T-helper 1 cell treated with Interleukin-12 subunit alpha and Interleukin-12 subunit beta and Interleukin-4 antibody, amounts not matched to agents 30 ng/mL and 1 ng/mL, for 36 hours (primary cell): ENCODE measurements around the gene RAD21L1. TPM values are rescaled to one million over a fixed set of nuclear protein-coding genes. Genes with fewer than 3 reads are reported as not detected.
"Not testable (repeated sequence)": the region's sequence is repeated elsewhere in the genome, so short reads cannot be mapped to it uniquely, and the experiment has no call there.

ENCODE experiments used
- intact Hi-C: fragments of 100-400 bp; cut with micrococcal nuclease; formaldehyde crosslinking; loops from one replicate; pipeline ENCODE4 v1.15.1; 2024
- total RNA-seq: library from RNA; stranded (reverse); gene quantifications from 2 replicates; pipeline ENCODE4 v1.2.3, GENCODE V29; 2022

Gene RAD21L1
- total RNA-seq, 1 donor from 2014 or later: not detected

DNA sequence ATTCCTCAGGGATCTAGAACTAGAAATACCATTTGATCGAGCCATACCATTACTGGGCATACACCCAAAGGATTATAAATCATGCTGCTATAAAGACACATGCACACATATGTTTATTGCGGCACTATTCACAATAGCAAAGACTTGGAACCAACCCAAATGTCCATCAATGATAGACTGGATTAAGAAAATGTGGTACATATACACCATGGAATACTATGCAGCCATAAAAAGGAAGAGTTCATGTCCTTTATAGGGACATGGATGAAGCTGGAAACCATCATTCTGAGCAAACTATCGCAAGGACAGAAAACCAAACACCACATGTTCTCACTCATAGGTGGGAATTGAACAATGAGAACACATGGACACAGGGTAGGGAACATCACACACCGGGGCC is 3.1 kb upstream of the RAD21L1 start:
- intact Hi-C loops: not testable (repeated sequence)

DNA sequence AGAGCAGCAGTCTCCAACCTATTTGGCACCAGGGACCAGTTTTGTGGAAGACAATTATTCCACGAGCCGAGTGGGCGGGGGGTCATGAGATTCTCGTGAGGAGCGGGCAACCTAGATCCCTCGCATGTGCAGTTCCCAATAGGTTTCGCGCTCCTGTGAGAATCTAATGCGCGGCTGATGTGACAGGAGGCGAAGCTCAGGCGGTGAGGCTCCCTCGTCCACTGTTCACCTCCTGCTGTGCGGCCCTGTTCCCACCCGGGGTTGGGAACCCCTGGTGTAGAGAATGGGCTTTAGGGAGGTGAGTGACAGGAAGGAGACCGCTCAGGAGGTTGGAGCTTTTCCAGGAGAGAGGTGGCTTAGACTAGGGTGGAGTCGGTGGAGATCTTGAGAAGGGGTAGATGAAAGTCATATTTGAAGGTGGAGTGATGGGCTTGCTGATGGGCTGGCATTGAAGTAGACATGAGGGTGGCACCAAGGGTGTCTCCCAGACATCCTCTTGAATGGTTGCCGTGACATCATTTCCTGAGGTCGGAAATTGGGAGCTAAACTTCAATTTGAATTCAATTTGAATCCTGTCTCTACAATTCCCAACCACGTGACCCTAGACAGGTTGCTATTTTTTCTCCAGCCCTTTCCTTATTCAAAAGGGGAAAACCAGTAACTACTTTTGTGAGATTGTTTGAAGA is 1.5 kb upstream of the RAD21L1 start:
- intact Hi-C loops: no loop called here

DNA sequence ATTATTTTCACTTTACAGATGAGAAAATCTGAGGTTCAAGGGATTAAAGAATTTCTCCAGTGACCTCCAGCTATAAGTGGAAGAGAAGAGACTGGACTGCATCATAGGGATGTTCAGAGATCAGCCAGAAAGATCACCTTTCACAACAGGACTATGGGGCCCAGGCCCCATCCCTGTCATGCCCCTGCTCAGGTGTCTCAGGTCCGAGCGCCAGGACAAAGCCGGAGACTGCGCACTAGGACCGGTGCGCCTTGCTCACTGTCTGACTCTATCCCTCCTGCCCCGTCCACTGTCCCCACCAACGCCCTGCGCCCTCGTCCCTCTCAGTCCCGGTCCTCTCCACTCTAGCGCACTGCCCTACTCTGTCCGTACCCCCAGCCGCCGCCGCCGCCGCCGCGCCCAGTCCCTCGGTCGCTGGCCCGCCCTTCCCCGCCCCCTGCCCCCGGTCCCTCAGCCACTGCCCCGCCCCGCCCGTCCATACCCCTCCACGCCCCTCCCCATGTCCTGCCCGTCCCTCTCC is 521 bp upstream of the RAD21L1 start:
- intact Hi-C loops: loop anchor here (1.0 to 5.0 kb wide), 6 partner anchors 12 to 818 kb away; partner anchors contain the start of genes FAM110A, PSMF1 and RBCK1

DNA sequence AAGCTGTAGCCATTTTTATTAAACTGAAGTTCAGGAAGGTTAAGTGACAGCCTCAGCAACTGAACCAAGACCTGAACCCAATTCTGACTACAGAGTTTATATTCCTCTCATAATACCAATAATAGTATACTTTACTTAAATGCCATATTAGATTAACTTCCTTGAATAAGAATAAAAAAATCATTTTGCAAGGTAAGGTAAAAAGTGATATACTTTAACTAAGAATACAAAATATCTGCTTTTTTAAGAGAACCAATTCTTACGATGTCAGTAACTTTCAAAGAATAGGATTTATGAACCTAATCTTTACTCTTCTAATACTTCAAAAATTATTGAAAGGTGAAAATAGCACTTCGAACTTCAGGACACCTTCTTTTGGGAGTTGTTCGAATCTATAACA is 3.7 kb downstream of the RAD21L1 start:
- intact Hi-C loops: loop anchor here (5.0 kb wide), 3 partner anchors 397 to 822 kb away; partner anchors contain the start of genes FAM110A and RBCK1

DNA sequence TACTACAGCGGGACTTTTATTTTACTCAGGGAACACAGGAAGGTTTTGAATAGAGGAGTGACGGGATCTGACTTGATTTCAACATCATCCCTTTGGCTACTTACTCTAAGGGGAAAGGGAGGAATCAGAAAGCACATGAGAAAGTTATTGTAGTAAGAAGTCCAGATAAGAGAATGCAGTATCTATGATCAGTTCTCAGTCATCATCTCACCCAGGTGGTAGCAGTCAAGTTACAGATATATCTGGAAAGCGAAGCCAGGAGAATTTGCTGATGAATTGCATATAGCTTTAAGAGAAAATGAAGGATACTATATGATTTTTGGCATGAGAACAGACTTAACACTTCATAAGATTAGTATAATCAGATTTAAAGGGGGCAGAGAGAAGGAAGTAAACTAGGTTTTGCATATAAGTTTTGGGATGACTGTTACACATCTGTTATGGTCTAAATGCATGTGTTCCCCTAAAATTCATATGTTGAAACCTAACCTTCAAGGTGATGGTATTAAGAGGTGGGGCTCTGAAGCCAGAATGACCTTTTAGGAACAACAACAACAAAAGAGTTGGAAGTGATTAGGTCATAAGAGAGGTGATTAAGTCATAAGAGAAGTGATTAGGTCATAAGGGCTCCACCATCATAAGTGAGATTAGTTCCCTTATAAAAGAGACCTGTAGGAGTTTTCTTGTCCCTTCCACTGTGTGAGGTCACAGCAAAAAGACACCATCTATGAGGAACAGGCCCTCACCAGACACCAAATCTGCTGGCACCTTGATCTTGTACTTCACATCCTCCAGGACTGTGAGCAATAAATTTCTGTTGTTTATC is 6.7 kb downstream of the RAD21L1 start:
- intact Hi-C loops: no loop called here

DNA sequence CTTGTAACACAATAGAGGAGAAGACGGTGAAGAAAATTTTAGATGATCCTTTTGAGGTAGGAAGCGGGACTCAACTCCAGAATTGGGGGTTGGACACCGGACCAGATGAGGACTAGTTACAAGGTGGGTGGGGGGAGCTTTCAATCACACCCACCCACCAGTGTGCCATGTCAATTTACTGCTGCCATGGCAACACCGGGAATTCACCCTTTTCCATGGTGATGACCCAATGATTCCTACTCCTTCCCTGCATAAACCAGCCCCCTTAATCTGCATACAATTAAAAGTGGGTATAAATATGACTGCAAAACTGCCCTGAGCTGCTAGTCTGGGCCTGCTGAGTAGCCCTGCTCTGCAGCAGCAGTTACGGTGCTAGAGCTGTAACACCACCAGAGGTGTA is 14.7 kb downstream of the RAD21L1 start:
- intact Hi-C loops: no loop called here

DNA sequence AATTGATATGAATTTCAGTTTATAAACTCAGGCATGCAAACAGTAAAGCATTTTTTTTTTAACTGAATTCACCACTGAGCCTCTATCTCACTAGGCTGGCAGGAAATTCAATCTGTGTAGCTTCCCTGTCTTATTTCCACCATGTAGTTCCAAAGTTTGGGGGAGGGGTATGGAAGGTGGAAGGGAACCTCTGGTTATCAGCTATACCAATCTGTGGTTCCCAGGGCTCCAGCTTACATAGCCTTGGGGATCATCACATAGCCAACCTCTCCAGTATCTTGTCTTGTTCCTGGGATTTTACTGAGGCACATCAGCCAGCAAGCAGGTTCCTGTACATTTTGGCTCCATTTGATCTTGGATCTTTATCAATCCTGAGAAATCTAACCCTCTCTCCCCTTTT is 15.6 kb downstream of the RAD21L1 start:
- intact Hi-C loops: no loop called here

DNA sequence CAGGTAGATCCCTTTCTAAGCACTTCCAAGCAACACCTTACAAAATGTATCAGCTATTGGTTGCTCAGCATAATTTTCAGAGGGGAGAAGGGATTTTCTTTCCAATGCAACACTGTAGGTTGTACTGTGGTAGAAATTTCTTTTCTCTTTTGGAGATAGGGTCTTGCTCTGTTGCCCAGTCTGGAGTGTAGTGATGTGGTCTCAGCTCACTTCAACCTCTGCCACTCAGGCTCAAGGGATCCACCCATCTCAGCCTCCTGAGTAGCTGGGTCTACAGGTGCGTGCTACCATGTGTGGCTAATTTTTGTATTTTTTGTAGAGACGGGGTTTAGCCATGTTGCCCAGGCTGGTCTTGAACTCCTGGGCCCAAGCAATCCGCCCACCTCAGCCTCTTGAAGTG is 16.3 kb downstream of the RAD21L1 start:
- intact Hi-C loops: no loop called here

DNA sequence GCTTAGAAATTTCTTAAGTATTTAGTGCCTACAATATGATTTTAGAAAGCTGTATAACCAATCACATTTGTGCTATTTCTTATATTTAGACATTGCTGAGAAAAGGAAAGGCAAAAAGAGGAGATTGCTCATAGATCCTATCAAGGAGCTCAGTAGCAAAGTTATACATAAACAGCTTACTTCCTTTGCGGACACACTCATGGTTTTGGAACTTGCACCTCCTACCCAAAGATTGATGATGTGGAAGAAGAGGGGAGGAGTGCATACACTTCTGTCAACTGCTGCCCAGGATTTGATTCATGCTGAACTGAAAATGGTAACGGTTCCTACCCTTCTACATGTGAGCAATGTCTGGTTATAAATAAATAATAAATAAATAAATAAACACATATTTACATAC is 16.7 kb downstream of the RAD21L1 start:
- intact Hi-C loops: no loop called here

DNA sequence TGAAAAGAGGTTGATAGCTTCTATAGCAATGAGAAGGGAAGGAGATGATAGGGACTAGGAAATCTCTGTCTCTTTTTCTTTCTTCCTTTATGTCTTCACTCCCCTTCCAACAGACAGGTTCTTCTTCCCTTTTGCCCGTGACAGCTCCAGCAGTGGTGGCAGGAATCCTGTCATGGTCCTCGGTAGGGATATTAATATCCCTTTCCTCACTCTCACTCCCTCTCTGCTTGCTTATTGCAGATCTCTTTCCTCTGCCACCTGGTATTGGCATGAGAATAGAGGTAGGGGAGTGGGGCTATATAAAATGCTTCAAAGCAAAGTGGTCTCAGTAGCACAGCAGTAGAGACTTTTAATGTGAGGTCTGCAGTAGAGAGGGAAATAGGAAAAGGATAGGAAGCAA is 19.7 kb downstream of the RAD21L1 start:
- intact Hi-C loops: no loop called here

DNA sequence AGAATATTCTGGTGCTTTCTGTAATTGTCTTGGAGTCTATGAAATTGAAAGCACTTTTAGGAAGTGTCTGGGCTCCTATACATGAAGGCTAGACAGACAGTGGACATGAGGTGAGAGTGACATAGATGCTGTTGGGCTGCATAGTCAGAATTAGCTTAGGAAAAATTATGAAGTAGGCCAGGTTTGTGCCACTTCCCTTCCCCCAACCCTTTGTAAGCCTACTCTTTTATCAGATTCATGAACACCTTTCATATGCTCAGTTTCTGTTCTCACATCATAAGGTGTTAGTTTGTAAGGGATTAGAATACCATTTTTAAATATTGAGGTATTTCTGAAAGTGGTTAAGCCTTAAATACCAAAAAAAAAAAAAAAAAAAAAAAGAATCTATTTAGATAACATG is 21.8 kb downstream of the RAD21L1 start:
- intact Hi-C loops: no loop called here

DNA sequence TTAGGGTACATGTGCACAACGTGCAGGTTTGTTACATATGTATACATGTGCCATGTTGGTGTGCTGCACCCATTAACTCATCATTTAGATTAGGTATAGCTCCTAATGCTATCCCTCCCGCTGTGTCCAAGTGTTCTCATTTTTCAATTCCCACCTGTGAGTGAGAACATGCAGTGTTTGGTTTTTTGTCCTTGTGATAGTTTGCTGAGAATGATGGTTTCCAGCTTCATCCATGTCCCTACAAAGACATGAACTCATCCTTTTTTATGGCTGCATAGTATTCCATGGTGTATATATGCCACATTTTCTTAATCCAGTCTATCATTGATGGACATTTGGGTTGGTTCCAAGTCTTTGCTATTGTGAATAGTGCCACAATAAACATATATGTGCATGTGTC is 24.4 kb downstream of the RAD21L1 start:
- intact Hi-C loops: not testable (repeated sequence)

DNA sequence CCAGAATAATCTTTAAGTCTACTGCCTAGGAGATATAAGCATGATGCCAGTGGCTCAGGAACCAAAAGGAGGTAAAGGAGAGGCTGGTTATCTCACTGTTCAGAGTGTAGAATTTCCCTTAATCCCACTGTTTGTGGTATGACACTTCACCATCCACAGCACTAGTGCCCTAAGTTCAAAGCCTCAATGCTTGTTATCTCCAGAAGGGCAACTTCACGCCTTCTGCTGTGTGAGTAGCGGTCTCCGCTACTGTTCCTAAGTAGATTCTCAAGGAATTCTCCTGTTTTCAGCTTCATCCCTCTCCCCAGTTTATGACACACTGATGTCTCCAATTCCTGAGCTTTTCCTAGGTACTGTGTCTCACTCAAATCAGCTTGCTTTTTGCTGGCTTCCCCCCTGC is 26.6 kb downstream of the RAD21L1 start:
- intact Hi-C loops: no loop called here

DNA sequence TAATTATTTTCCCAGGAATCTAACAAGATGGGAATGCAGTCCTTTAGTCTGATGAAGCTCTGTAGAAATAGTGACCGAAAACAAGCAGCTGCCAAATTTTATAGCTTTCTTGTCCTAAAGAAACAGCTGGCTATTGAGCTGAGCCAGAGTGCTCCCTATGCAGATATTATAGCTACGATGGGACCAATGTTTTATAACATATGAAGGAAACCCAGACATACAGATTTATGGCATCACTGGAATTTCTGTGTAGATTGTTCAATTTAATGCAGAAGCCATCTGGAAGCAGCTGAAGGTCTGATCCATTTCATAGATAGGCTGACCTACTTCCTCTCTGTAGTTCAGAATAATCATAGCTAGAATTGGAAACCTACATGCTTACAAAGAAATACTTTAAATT is 28.4 kb downstream of the RAD21L1 start:
- intact Hi-C loops: no loop called here

DNA sequence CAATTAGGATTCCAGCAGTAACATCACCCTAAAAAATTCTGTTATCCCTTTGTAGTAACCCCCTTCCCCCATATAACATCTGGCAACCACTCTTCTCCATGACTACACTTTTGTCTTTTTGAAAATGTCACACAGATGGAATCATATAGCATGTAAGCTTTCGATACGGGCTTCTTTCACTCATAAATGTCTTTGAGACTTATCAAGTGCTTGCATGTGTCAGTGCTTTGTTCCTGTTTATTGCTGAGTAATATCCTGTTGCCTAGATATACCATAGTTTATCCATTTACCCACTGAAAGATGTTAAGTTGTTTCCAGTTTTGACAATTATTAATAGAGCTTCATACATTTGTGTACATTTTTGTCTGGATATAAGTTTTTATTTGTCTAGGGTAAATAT is 29.8 kb downstream of the RAD21L1 start:
- intact Hi-C loops: no loop called here

DNA sequence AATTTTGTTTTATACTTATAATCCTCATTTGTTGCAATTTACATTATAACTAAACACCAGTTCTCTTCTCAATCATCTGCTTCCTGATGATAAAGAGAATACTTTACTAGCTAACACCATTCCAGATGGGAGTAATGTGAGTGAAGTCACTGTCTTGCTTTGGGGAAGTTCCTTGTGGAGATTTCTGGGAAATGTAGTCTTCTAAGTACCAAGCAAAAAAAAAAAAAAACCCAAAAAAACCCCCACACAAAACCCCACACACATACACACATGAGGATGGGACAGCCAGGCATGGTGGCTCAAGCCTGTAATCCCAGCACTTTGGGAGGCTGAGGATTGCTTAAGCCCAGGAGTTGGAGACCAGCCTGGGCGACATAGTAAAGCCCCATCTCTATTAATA is 38.0 kb downstream of the RAD21L1 start:
- intact Hi-C loops: no loop called here

DNA sequence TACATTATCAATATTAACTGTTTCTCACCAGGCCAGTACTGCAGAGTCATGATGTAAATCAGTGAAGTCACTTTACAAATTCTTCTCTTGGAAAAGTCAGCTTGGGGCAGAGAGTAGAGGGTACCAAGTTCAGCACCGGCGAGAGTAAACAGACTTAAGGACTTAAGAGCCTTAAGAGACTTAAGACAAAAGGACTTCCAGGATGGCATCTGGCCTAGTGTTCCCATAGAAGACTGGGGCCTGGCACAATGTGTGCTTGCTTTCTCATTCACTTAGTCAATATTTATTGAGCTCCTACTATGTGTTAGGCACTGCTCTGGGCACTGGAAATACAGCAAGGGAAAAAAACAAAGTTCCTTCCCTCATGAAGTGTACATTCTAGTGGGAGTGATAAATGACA is 38.9 kb downstream of the RAD21L1 start:
- intact Hi-C loops: loop anchor here (5.0 kb wide), 1 partner anchor 722 kb away; the partner anchor contains the start of gene CSNK2A1

DNA sequence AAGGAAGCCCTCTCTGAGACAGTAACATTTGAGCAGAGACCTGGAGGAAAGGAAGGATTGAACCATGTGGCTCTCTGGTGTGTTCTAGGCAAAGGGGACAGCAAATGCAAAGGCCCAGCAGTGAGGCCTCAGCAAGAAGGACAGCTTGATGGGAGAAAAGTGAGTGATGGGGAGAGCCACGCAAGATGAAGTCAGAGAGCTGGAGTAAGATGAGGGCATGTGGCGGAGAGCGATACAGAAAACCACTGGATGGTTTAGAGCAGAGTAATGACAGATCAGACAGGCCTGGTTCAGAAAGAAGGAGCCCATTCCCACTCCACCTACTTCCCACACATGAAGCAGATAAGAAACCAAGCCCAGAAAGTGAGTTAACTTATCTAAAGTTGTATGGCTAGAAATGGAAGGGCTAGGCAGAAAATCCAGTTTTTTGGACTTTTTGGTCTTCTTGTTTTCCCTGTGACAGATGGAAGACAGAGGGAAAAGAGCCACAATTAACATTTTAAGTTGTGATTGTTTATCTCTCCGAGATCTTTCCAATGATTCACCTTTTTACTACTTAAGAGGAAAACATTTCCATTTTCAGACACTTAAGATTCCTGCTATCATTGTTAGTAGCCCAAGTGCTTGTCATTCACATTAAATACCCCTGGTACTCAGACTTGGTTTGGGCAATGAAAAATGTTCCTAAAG is 39.5 kb downstream of the RAD21L1 start:
- intact Hi-C loops: loop anchor here (5.0 kb wide), 1 partner anchor 723 kb away; the partner anchor contains the start of gene CSNK2A1

DNA sequence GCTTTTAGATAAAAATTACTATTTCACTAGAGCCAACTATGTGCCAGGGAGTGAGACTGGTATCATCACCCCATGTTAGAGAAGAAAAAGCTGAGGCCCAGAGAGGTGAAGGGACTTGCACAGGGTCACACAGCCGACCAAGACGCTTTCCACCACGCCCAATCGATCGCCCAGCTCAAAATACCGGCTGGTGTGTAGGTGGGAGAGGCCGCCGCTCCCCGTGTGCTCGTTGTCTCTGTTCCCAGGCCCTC is 40.0 kb downstream of the RAD21L1 start:
- intact Hi-C loops: loop anchor here (1.0 to 5.0 kb wide), 9 partner anchors 21 to 724 kb away; partner anchors contain the start of genes CSNK2A1, FKBP1A, PSMF1 and RAD21L1

DNA sequence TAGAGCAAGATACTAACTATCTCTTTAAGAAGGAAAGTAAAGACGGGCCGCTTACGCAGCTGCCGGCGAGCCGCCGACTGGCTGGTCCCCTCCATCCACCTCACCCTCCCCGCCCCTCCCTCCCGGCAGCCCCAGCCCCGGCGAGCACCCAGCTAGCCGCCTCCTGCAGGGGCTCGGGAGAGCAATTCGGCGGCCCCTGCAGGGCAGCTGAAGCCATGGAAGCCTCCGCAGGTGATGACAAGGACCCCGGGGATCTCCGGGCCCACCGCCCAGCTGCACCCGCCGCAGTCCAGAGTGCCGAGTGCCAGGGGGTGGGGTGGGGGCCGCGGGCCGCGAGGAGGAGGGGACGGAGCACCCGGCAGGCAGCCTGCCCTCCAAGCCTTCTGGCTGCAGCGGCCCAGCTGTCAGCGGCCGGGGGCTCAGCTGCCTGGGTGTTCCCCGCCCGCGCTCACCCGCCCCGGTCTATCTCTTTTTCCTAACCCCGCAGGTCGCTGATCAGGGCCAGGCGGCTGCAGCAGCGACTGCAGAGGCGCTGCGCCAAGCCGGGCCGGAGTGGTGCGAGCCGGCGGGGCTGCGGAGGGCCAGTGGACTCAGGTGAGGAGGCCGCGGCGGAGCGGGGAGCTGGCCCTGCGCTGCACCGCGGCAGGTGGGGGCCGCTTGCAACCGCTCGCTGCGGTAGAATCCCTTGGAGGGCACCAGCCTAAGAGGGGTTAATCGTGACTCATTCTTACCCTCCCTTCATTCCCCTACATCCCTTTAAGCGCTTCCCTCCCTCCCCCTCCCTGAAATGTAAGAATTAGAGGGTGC is 40.5 kb downstream of the RAD21L1 start, which contains the start of gene SNPH:
SNPH (plus strand) TSS at position 128 of the 807 bp plus-strand sequence. CDS start 29,946 bp downstream, outside the sequence.
- intact Hi-C loops: loop anchor here (1.0 to 5.0 kb wide), 9 partner anchors 21 to 724 kb away; partner anchors contain the start of genes CSNK2A1, FKBP1A, PSMF1 and RAD21L1

DNA sequence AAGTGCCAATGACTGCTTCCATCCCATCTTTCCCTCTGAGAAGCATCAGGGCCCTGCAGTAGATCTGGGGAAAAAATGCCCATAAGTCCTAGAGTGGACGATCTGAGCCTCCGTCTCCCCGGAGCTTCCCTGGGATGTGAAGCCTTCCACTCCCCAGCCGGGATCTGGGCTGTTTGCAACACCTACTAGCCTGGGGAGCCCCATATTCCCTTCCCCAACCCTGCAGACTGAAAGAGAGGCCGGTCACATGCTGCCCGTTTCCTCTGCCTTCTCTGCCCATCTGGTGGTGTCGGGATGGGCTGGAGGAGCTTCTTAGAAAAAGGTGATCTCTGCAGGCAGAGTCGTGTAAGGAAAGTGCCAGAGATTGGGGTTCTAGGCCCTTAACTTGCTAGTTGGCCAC is 41.3 kb downstream of the RAD21L1 start:
- intact Hi-C loops: loop anchor here (5.0 kb wide), 1 partner anchor 725 kb away; the partner anchor contains the start of gene CSNK2A1
